Esophagus muscularis mucosa (tissue), 3 donors: ENCODE data around the gene NCOA7.

ENCODE experiments used
- POLR2A ChIP-seq: fragments of 450-650 bp; IDR thresholded peaks from one replicate; pipeline ENCODE4 v1.6.1; 2017; ENCODE audit warnings: antibody characterized with exemption, moderate library complexity, mild to moderate bottlenecking, low read depth
- POLR2AphosphoS5 ChIP-seq, 2 donors: sonication (generic); formaldehyde crosslinking; IDR thresholded peaks; one replicate each; pipeline ENCODE4 v1.6.1; 2017; ENCODE audit warnings: antibody characterized with exemption in 2 of 2
- TF ChIP-seq, protein P1 (sequence below), 3 experiments: fragments of 200-600 bp in 2 of 3; fragments of 450-650 bp in 1 of 3; sonication (generic) in 2 of 3; IDR thresholded peaks; one replicate each; pipeline ENCODE4 v1.5.1; 2017 to 2019; ENCODE audit warnings: antibody characterized with exemption in 3 of 3, mild to moderate bottlenecking in 2 of 3, moderate library complexity in 1 of 3

GRCh38 chr6:125871365-125871764, 80.6 kb downstream of the NCOA7 start:
- TF ChIP-seq POLR2A (no peak), POLR2AphosphoS5 (IDR thresholded peaks at IDR 0.05) (no peak)
- TF ChIP-seq, protein P1, sequence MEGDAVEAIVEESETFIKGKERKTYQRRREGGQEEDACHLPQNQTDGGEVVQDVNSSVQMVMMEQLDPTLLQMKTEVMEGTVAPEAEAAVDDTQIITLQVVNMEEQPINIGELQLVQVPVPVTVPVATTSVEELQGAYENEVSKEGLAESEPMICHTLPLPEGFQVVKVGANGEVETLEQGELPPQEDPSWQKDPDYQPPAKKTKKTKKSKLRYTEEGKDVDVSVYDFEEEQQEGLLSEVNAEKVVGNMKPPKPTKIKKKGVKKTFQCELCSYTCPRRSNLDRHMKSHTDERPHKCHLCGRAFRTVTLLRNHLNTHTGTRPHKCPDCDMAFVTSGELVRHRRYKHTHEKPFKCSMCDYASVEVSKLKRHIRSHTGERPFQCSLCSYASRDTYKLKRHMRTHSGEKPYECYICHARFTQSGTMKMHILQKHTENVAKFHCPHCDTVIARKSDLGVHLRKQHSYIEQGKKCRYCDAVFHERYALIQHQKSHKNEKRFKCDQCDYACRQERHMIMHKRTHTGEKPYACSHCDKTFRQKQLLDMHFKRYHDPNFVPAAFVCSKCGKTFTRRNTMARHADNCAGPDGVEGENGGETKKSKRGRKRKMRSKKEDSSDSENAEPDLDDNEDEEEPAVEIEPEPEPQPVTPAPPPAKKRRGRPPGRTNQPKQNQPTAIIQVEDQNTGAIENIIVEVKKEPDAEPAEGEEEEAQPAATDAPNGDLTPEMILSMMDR (IDR thresholded peaks at IDR 0.05): no peak
